BJ (cell line): ENCODE data around the gene OR8H2. TPM values are rescaled to one million over a fixed set of nuclear protein-coding genes. Genes with fewer than 3 reads are reported as not detected.

ENCODE experiments used
- polyA plus RNA-seq: library from polyadenylated mRNA; depleted of rRNA; stranded (reverse); fragments of >200 nt; gene quantifications from 2 replicates; pipeline ENCODE4 v1.2.3, GENCODE V29; 2011; rRNA removed
- small RNA-seq: library from RNA; depleted of rRNA; stranded (forward); fragments of <200 nt; gene quantifications from one replicate; pipeline ENCODE3, GENCODE V24; 2012; ENCODE audit warnings: low replicate concordance, low read depth; ENCODE audit not compliant: insufficient read length

Gene OR8H2
- polyA plus RNA-seq, 1 experiment = not detected

Small RNA genes within 50 kb of the gene (small RNA-seq; reads per million reads assigned to genes)
- not detected for gene OR8I4P

Other genes with a start within 250 kb of the OR8H2 start
- gene TRIM51, start 220.4 kb upstream of the OR8H2 start, polyA plus RNA-seq = not detected in 2 replicates
- gene OR5W2, start 189.1 kb upstream of the OR8H2 start, polyA plus RNA-seq = not detected in 2 replicates
- gene OR5I1, start 167.3 kb upstream of the OR8H2 start, polyA plus RNA-seq = not detected in 2 replicates
- not detected in 2 replicates for gene OR10AG1, start 133.7 kb upstream of the OR8H2 start, polyA plus RNA-seq
- gene OR5F1, start 109.1 kb upstream of the OR8H2 start, polyA plus RNA-seq = not detected in 2 replicates
- gene OR5AS1, start 76.0 kb upstream of the OR8H2 start, polyA plus RNA-seq = not detected in 2 replicates
- not detected in 2 replicates for gene OR8I2, start 10.4 kb upstream of the OR8H2 start, polyA plus RNA-seq
- gene OR8H3, start 18.7 kb downstream of the OR8H2 start, polyA plus RNA-seq = not detected in 2 replicates
- not detected in 2 replicates for gene OR8J3, start 36.5 kb downstream of the OR8H2 start, polyA plus RNA-seq
- gene OR8K5, start 56.6 kb downstream of the OR8H2 start, polyA plus RNA-seq = not detected in 2 replicates
- not detected in 2 replicates for gene OR5J2, start 72.9 kb downstream of the OR8H2 start, polyA plus RNA-seq
- not detected in 2 replicates for gene OR5T2, start 130.6 kb downstream of the OR8H2 start, polyA plus RNA-seq
- not detected in 2 replicates for gene OR5T3, start 148.6 kb downstream of the OR8H2 start, polyA plus RNA-seq
- not detected in 2 replicates for gene OR5T1, start 170.5 kb downstream of the OR8H2 start, polyA plus RNA-seq
- gene OR8H1, start 188.6 kb downstream of the OR8H2 start, polyA plus RNA-seq = not detected in 2 replicates
- gene OR8K3, start 211.5 kb downstream of the OR8H2 start, polyA plus RNA-seq = not detected in 2 replicates
- not detected in 2 replicates for gene OR8K1, start 242.4 kb downstream of the OR8H2 start, polyA plus RNA-seq